GM18519 (cell line): ENCODE results near the gene RGS5.

Experiments
- ATAC-seq: cut with Tn5 transposase; IDR thresholded peaks from one replicate; pipeline ENCODE4 v1.9.1; 2021; ENCODE audit warnings: mild to moderate bottlenecking, moderate library complexity; ENCODE audit not compliant: unreplicated experiment, low FRiP score

Gene RGS5

GRCh38 chr1:163186862-163187261 lies 15.9 kb downstream of the RGS5 start:
- no peak for ATAC-seq

- no peak for ATAC-seq
Measured at GRCh38 chr1:163182330-163182949, 20.3 kb downstream of the RGS5 start.

- ATAC-seq = no peak
Measured at GRCh38 chr1:163178628-163179027, 24.1 kb downstream of the RGS5 start.

GRCh38 chr1:163176797-163177196 lies 25.9 kb downstream of the RGS5 start:
- ATAC-seq = no peak

- no peak for ATAC-seq
Measured at GRCh38 chr1:163174524-163175437, 27.9 kb downstream of the RGS5 start.

- no peak for ATAC-seq
Measured at GRCh38 chr1:163173121-163173520, 29.6 kb downstream of the RGS5 start.

- no peak for ATAC-seq
Measured at GRCh38 chr1:163172596-163172995, 30.1 kb downstream of the RGS5 start.

GRCh38 chr1:163171826-163172225 lies 30.9 kb downstream of the RGS5 start:
- ATAC-seq = no peak

- no peak for ATAC-seq
Measured at GRCh38 chr1:163170975-163171676, 31.6 kb downstream of the RGS5 start.

GRCh38 chr1:163170331-163170730 lies 32.4 kb downstream of the RGS5 start:
- no peak for ATAC-seq

- ATAC-seq = no peak
Measured at GRCh38 chr1:163169553-163169952, 33.2 kb downstream of the RGS5 start.

- ATAC-seq = no peak
Measured at GRCh38 chr1:163168053-163168452, 34.7 kb downstream of the RGS5 start.

- no peak for ATAC-seq
Measured at GRCh38 chr1:163166886-163167555, 35.7 kb downstream of the RGS5 start.

- no peak for ATAC-seq
Measured at GRCh38 chr1:163165119-163165518, 37.6 kb downstream of the RGS5 start.

- no peak for ATAC-seq
Measured at GRCh38 chr1:163163881-163164582, 38.7 kb downstream of the RGS5 start.

- ATAC-seq = no peak
Measured at GRCh38 chr1:163163163-163163562, 39.6 kb downstream of the RGS5 start.

- ATAC-seq = no peak
Measured at GRCh38 chr1:163162381-163162914, 40.3 kb downstream of the RGS5 start.

- ATAC-seq = no peak
Measured at GRCh38 chr1:163161841-163162240, 40.9 kb downstream of the RGS5 start.

- no peak for ATAC-seq
Measured at GRCh38 chr1:163161337-163161736, 41.4 kb downstream of the RGS5 start.

- ATAC-seq = no peak
Measured at GRCh38 chr1:163155606-163156005, 47.1 kb downstream of the RGS5 start.
